Panc1 (cell line): ENCODE data around the gene BRCA1. TPM values are rescaled to one million over a fixed set of nuclear protein-coding genes. Genes with fewer than 3 reads are reported as not detected.

Source experiments
- ATAC-seq: fragments of 200-7000 bp; cut with Tn5 transposase; 2 replicates; pipeline ENCODE4 v1.9.1; 2020; ENCODE audit warnings: mild to moderate bottlenecking, moderate library complexity
- BruUV-seq: library from RNA; stranded (reverse); fragments of 400-500 nt; replicated peaks from 2 replicates; lab custom pipeline; 2021; lab: Mats Ljungman, UMichigan
- CTCF ChIA-PET: fragments of 300-600 bp; sonication (Branson Sonifier 250); formaldehyde crosslinking; loops from one replicate; lab custom pipeline; 2022; ENCODE audit warnings: antibody characterized with exemption; lab: Charles Lee
- POLR2A ChIA-PET: fragments of 300-600 bp; sonication (Branson Sonifier 250); formaldehyde crosslinking; loops from one replicate; lab custom pipeline; 2022; ENCODE audit warnings: antibody characterized with exemption; lab: Charles Lee
- DNase-seq: peaks from one replicate; pipeline ENCODE4 v3.0.0-alpha.2; 2010; ENCODE audit warnings: low read depth, low spot score
- H3K27ac ChIP-seq: 2 replicates; pipeline ENCODE4 v1.5.1; 2011; ENCODE audit warnings: mild to moderate bottlenecking, low read length, inconsistent platforms
- H3K27me3 ChIP-seq: fragments of 200-500 bp; sonication (Bioruptor generic); 2 replicates; pipeline ENCODE4 v1.6.0; 2014; ENCODE audit warnings: low read length, inconsistent platforms; ENCODE audit not compliant: control insufficient read depth, insufficient read depth
- H3K36me3 ChIP-seq: fragments of 200-500 bp; sonication (Bioruptor generic); 2 replicates; pipeline ENCODE4 v1.5.1; 2014; ENCODE audit warnings: inconsistent platforms, mild to moderate bottlenecking, low read length, moderate library complexity; ENCODE audit not compliant: control insufficient read depth, insufficient read depth
- H3K4me1 ChIP-seq: 2 replicates; pipeline ENCODE4 v1.5.1; 2011; ENCODE audit warnings: inconsistent platforms, mild to moderate bottlenecking, low read length, moderate library complexity; ENCODE audit not compliant: control insufficient read depth, insufficient read depth
- H3K4me3 ChIP-seq, 2 experiments: 2 replicates each; pipeline ENCODE4 v1.5.1; 2011 to 2012; ENCODE audit warnings: low read depth in 2 of 2, low read length in 2 of 2, mild to moderate bottlenecking in 2 of 2, inconsistent platforms in 1 of 2, moderate library complexity in 1 of 2
- H3K9me3 ChIP-seq: fragments of 200-500 bp; sonication (Bioruptor generic); 2 replicates; pipeline ENCODE4 v1.5.1; 2014; ENCODE audit warnings: low read depth, mild to moderate bottlenecking, inconsistent platforms, low read length, moderate library complexity; ENCODE audit not compliant: control insufficient read depth, insufficient read depth
- POLR2AphosphoS5 ChIP-seq: IDR thresholded peaks from 2 replicates; pipeline ENCODE4 v1.6.1; 2012; ENCODE audit warnings: mild to moderate bottlenecking, low read depth, low read length, moderate library complexity
- SIN3A ChIP-seq: IDR thresholded peaks from 2 replicates; pipeline ENCODE4 v1.6.1; 2012; ENCODE audit warnings: low read depth, mild to moderate bottlenecking, low read length, moderate library complexity, borderline replicate concordance; ENCODE audit not compliant: insufficient read depth
- TCF7L2 ChIP-seq: IDR thresholded peaks from 2 replicates; pipeline ENCODE4 v1.6.1; 2011; ENCODE audit warnings: mild to moderate bottlenecking, low read depth, low read length, inconsistent platforms
- in situ Hi-C: cut with HindIII; loops from 2 replicates; pipeline ENCODE4 v1.10.0; 2016; ENCODE audit warnings: low sequenced_read_pairs, low pct_unique_long_range_greater_than_20kb
- intact Hi-C: fragments of 100-400 bp; cut with micrococcal nuclease; formaldehyde crosslinking; loops from one replicate; pipeline ENCODE4 v1.10.0; 2022; ENCODE audit not compliant: unreplicated experiment
- total RNA-seq: library from RNA; stranded (reverse); gene quantifications from one replicate; pipeline ENCODE4 v1.2.1, GENCODE V29; 2021; ENCODE audit not compliant: unreplicated experiment
- TF ChIP-seq, protein P1 (sequence below): fragments of 450-650 bp; IDR thresholded peaks from 2 replicates; pipeline ENCODE4 v1.5.1; 2017; ENCODE audit warnings: mild to moderate bottlenecking
- TF ChIP-seq, protein P2 (sequence below), 2 experiments: IDR thresholded peaks; 2 replicates each; pipeline ENCODE4 v1.6.1; 2011 to 2012; ENCODE audit warnings: low read depth in 2 of 2, control low read depth in 1 of 2, low read length in 1 of 2, mild to moderate bottlenecking in 1 of 2, moderate library complexity in 1 of 2; ENCODE audit not compliant: insufficient read depth in 1 of 2

The BRCA1 gene
- total RNA-seq, 1 experiment from 2014 or later: 29.9 TPM

DNA sequence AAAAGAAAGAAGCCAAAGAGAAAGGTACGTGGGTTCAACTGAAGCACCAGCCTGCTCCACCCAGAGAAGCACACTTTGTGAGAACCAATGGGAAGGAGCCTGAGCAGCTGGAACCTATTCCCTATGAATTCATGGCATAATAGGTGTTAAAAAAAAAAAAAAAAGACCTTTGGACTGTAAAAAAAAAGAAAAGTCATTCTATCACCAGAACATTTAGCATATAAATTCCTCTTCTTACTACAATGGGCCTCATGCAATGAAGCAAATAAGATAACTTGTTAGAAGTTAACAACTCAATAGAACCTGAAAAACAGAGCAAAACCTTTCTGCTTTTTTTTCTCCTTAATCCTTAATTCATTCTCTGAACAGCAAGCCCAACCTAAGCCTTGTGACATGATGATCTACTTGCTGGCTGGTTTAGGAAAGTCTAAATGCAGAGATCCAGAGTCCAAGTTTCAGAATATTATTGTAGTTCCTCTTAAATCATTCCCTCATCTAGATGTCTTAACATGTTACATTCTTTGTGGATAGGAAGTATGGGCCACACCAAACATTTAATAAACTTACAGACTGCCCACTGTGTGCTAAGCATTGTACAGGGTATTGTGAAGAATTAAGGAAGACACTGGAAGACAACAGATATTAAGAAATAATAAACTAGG is 45.4 kb downstream of the BRCA1 start:
- no TSS peak for BruUV-seq
- in situ Hi-C loops (no loop called here), intact Hi-C loops (no loop called here)
- Histone ChIP-seq H3K36me3 (no peaks in the 10 kb centered on the region; the same call in 1 of the 2 replicates), H3K27ac (no peak overlapping the region), H3K27me3 (no peaks in the 10 kb centered on the region), H3K4me3 (no peak overlapping the region), H3K4me1 (no peaks in the 10 kb centered on the region), H3K9me3 (no peaks in the 10 kb centered on the region)
- no peak for ATAC-seq
- CTCF ChIA-PET: no interaction called here
- TF ChIP-seq POLR2AphosphoS5: no peak
- DNase-seq: no peak
- POLR2A ChIA-PET: no interaction called here

DNA sequence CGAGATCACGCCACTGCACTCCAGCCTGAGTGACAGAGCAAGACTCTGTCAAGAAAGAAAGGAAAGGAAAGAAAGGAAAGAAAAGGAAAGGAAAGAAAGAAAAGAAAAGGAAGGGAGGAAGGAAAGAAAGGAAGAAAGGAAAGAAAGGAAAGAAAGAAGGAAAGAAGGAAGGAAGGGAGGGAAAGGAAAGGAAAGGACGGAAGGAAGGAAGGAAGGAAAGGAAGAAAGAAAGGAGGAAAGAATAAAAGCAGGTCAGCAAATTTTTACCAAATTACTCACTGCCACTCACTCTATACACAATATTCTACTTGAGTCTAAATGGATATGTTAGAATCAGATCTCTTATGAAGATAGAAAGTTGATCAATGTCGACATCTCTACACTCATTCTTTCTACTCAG is 50.3 kb downstream of the BRCA1 start:
- no peak overlapping the region for H3K4me3 ChIP-seq
- in situ Hi-C loops (no loop called here), intact Hi-C loops (no loop called here)
- peaks cover 3% of the 10 kb centered on the region; the same call in 1 of the 2 replicates for H3K36me3 ChIP-seq
- no peak for ATAC-seq
- no peaks in the 10 kb centered on the region for H3K27me3 ChIP-seq
- TF ChIP-seq, protein P1, sequence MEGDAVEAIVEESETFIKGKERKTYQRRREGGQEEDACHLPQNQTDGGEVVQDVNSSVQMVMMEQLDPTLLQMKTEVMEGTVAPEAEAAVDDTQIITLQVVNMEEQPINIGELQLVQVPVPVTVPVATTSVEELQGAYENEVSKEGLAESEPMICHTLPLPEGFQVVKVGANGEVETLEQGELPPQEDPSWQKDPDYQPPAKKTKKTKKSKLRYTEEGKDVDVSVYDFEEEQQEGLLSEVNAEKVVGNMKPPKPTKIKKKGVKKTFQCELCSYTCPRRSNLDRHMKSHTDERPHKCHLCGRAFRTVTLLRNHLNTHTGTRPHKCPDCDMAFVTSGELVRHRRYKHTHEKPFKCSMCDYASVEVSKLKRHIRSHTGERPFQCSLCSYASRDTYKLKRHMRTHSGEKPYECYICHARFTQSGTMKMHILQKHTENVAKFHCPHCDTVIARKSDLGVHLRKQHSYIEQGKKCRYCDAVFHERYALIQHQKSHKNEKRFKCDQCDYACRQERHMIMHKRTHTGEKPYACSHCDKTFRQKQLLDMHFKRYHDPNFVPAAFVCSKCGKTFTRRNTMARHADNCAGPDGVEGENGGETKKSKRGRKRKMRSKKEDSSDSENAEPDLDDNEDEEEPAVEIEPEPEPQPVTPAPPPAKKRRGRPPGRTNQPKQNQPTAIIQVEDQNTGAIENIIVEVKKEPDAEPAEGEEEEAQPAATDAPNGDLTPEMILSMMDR: no peak
- TF ChIP-seq SIN3A: no peak
- TF ChIP-seq, protein P2, sequence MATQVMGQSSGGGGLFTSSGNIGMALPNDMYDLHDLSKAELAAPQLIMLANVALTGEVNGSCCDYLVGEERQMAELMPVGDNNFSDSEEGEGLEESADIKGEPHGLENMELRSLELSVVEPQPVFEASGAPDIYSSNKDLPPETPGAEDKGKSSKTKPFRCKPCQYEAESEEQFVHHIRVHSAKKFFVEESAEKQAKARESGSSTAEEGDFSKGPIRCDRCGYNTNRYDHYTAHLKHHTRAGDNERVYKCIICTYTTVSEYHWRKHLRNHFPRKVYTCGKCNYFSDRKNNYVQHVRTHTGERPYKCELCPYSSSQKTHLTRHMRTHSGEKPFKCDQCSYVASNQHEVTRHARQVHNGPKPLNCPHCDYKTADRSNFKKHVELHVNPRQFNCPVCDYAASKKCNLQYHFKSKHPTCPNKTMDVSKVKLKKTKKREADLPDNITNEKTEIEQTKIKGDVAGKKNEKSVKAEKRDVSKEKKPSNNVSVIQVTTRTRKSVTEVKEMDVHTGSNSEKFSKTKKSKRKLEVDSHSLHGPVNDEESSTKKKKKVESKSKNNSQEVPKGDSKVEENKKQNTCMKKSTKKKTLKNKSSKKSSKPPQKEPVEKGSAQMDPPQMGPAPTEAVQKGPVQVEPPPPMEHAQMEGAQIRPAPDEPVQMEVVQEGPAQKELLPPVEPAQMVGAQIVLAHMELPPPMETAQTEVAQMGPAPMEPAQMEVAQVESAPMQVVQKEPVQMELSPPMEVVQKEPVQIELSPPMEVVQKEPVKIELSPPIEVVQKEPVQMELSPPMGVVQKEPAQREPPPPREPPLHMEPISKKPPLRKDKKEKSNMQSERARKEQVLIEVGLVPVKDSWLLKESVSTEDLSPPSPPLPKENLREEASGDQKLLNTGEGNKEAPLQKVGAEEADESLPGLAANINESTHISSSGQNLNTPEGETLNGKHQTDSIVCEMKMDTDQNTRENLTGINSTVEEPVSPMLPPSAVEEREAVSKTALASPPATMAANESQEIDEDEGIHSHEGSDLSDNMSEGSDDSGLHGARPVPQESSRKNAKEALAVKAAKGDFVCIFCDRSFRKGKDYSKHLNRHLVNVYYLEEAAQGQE (IDR thresholded peaks at IDR 0.05; ENCODE audit: insufficient read depth in 1 of 2, low read depth in 2 of 2, low read length in 1 of 2): no peak
- TF ChIP-seq TCF7L2: no peak
- TF ChIP-seq POLR2AphosphoS5: no peak
- ChIA-PET CTCF (no interaction called here), POLR2A (no interaction called here)
- BruUV-seq: no TSS peak
- DNase-seq: no peak
- no peaks in the 10 kb centered on the region for H3K9me3 ChIP-seq
- no peaks in the 10 kb centered on the region for H3K4me1 ChIP-seq
- no peak overlapping the region for H3K27ac ChIP-seq

DNA sequence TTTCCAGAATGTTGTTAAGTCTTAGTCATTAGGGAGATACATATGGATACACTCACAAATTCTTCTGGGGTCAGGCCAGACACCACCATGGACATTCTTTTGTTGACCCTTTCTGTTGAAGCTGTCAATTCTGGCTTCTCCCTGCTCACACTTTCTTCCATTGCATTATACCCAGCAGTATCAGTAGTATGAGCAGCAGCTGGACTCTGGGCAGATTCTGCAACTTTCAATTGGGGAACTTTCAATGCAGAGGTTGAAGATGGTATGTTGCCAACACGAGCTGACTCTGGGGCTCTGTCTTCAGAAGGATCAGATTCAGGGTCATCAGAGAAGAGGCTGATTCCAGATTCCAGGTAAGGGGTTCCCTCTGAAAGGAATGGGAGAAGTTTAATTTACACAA is 54.3 kb downstream of the BRCA1 start:
- no peaks in the 10 kb centered on the region for H3K27me3 ChIP-seq
- peaks cover 3% of the 10 kb centered on the region; the same call in 1 of the 2 replicates for H3K36me3 ChIP-seq
- DNase-seq: no peak
- TF ChIP-seq TCF7L2 (no peak), SIN3A (no peak), POLR2AphosphoS5 (no peak)
- TF ChIP-seq, protein P2 (IDR thresholded peaks at IDR 0.05; ENCODE audit: insufficient read depth in 1 of 2, low read depth in 2 of 2, low read length in 1 of 2): no peak
- TF ChIP-seq, protein P1: no peak
- no peak overlapping the region for H3K27ac ChIP-seq
- intact Hi-C loops: no loop called here
- H3K9me3 ChIP-seq: no peaks in the 10 kb centered on the region
- ChIA-PET CTCF (no interaction called here), POLR2A (no interaction called here)
- H3K4me3 ChIP-seq: no peak overlapping the region
- no peaks in the 10 kb centered on the region for H3K4me1 ChIP-seq
- in situ Hi-C loops: no loop called here
- ATAC-seq: no peak
- no TSS peak for BruUV-seq
